Activated B cell treated with CpG ODN at 0.5 μM for 24 hours (primary cell): ENCODE results near the gene ELP4. TPM values are rescaled to one million over a fixed set of nuclear protein-coding genes. Genes with fewer than 3 reads are reported as not detected.

Source experiments
- ATAC-seq: fragments of 200-7000 bp; cut with Tn5 transposase; one replicate; pipeline ENCODE4 v1.10.0; 2021; ENCODE audit warnings: low read depth, mild to moderate bottlenecking, moderate library complexity
- CTCF ChIA-PET: fragments of 350-600 bp; sonication (Branson Sonifier 250); formaldehyde crosslinking; loops from one replicate; lab custom pipeline; 2021; ENCODE audit warnings: antibody characterized with exemption; lab: Charles Lee
- POLR2A ChIA-PET: fragments of 350-600 bp; sonication (Branson Sonifier 250); formaldehyde crosslinking; loops from one replicate; lab custom pipeline; 2021; ENCODE audit warnings: antibody characterized with exemption; lab: Charles Lee
- DNase-seq: peaks from one replicate; pipeline ENCODE4 v3.0.0; 2022
- H3K27ac Mint-ChIP-seq: one replicate; pipeline ENCODE4 v1.8.0; 2020; ENCODE audit warnings: mixed read lengths
- H3K27me3 Mint-ChIP-seq: one replicate; pipeline ENCODE4 v1.8.0; 2021; ENCODE audit warnings: mixed read lengths
- H3K36me3 Mint-ChIP-seq: one replicate; pipeline ENCODE4 v1.8.0; 2021; ENCODE audit warnings: low read depth, mixed read lengths
- H3K4me1 Mint-ChIP-seq: one replicate; pipeline ENCODE4 v1.8.0; 2021; ENCODE audit warnings: mixed read lengths
- H3K4me3 Mint-ChIP-seq: one replicate; pipeline ENCODE4 v1.8.0; 2020; ENCODE audit warnings: mild to moderate bottlenecking, mixed read lengths
- H3K9me3 Mint-ChIP-seq: one replicate; pipeline ENCODE4 v1.8.0; 2020; ENCODE audit warnings: mixed read lengths
- CTCF ChIP-seq: fragments of 200-600 bp; IDR thresholded peaks from one replicate; pipeline ENCODE4 v1.8.0; 2022; ENCODE audit warnings: antibody characterized with exemption, mild to moderate bottlenecking
- intact Hi-C: fragments of 100-400 bp; cut with micrococcal nuclease; formaldehyde crosslinking; loops from one replicate; pipeline ENCODE4 v1.15.1; 2024
- total RNA-seq: library from RNA; stranded (reverse); gene quantifications from 2 replicates; pipeline ENCODE4 v1.2.3, GENCODE V29; 2022

The ELP4 gene
- total RNA-seq, 1 donor from 2014 or later: 25.5 TPM

- intact Hi-C loops: no loop called here
- Mint-ChIP-seq H3K9me3 (no peaks in the 10 kb centered on the region), H3K4me3 (no peak overlapping the region), H3K36me3 (peaks cover 4% of the 10 kb centered on the region), H3K27ac (no peak overlapping the region), H3K4me1 (no peaks in the 10 kb centered on the region), H3K27me3 (no peaks in the 10 kb centered on the region)
- POLR2A ChIA-PET: no interaction called here
- ATAC-seq (no peak), DNase-seq (no peak)
- no peak for TF ChIP-seq CTCF
- CTCF ChIA-PET: no interaction called here
These were observed 21.7 kb downstream of the ELP4 start for GRCh38 chr11:31531293-31531692.

GRCh38 chr11:31535479-31535878 lies 25.9 kb downstream of the ELP4 start:
- H3K4me3 Mint-ChIP-seq: no peak overlapping the region
- ChIA-PET CTCF (no interaction called here), POLR2A (no interaction called here)
- H3K27me3 Mint-ChIP-seq: no peaks in the 10 kb centered on the region
- no peak overlapping the region for H3K27ac Mint-ChIP-seq
- DNase-seq (no peak), ATAC-seq (no peak)
- no peaks in the 10 kb centered on the region for H3K4me1 Mint-ChIP-seq
- H3K9me3 Mint-ChIP-seq: no peaks in the 10 kb centered on the region
- intact Hi-C loops: no loop called here
- TF ChIP-seq CTCF: no peak
- H3K36me3 Mint-ChIP-seq: peaks cover 21% of the 10 kb centered on the region

GRCh38 chr11:31542862-31543261 lies 33.3 kb downstream of the ELP4 start:
- no peaks in the 10 kb centered on the region for H3K27me3 Mint-ChIP-seq
- H3K27ac Mint-ChIP-seq: no peak overlapping the region
- ChIA-PET CTCF (no interaction called here), POLR2A (no interaction called here)
- TF ChIP-seq CTCF: no peak
- H3K36me3 Mint-ChIP-seq: peaks cover 34% of the 10 kb centered on the region
- intact Hi-C loops: no loop called here
- no peaks in the 10 kb centered on the region for H3K9me3 Mint-ChIP-seq
- no peak overlapping the region for H3K4me3 Mint-ChIP-seq
- DNase-seq (no peak), ATAC-seq (no peak)
- no peaks in the 10 kb centered on the region for H3K4me1 Mint-ChIP-seq

- no peaks in the 10 kb centered on the region for H3K27me3 Mint-ChIP-seq
- no peaks in the 10 kb centered on the region for H3K4me1 Mint-ChIP-seq
- no peak overlapping the region for H3K27ac Mint-ChIP-seq
- no peaks in the 10 kb centered on the region for H3K9me3 Mint-ChIP-seq
- CTCF ChIA-PET: no interaction called here
- peaks cover 2% of the 10 kb centered on the region for H3K36me3 Mint-ChIP-seq
- ATAC-seq (no peak), DNase-seq (no peak)
- H3K4me3 Mint-ChIP-seq: no peak overlapping the region
- POLR2A ChIA-PET: no interaction called here
- TF ChIP-seq CTCF: no peak
- intact Hi-C loops: no loop called here
These were observed 46.4 kb downstream of the ELP4 start for GRCh38 chr11:31555938-31556337.

- Mint-ChIP-seq H3K27me3 (no peaks in the 10 kb centered on the region), H3K27ac (no peak overlapping the region), H3K9me3 (no peaks in the 10 kb centered on the region), H3K4me1 (no peaks in the 10 kb centered on the region), H3K36me3 (peaks cover 2% of the 10 kb centered on the region), H3K4me3 (no peak overlapping the region)
- ChIA-PET CTCF (no interaction called here), POLR2A (no interaction called here)
- ATAC-seq: no peak
- no peak for DNase-seq
- TF ChIP-seq CTCF: no peak
- intact Hi-C loops: no loop called here
These were observed 48.4 kb downstream of the ELP4 start for GRCh38 chr11:31558001-31558400.
